ENCODE data around the gene TRIM46. TPM values are rescaled to one million over a fixed set of nuclear protein-coding genes. Genes with fewer than 3 reads are reported as not detected.
A peak's percentile ranks its signal among the peaks of the same experiment; 100 is the strongest.

TRIM46 gene
- total RNA-seq, 1 donor from 2014 or later = 0.43 TPM

DNA sequence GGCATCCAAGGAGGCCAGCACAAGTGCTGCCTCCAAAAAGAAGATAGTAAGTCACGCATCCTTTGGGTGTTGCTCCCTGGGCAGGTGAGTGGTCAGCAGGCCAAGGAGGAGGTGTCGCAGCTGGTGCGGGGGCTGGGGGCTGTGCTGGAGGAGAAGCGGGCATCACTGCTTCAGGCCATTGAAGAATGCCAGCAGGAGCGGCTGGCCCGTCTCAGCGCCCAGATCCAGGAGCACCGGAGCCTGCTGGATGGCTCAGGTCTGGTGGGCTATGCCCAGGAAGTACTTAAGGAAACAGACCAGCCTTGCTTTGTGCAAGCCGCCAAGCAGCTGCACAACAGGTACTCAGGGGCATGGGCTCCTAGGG, 4.3 kb downstream of the TRIM46 start:
- intact Hi-C loops (cut with DNase I) = no loop called here
- H3K4me3 ChIP-seq = peak overlapping the region; percentile 25
- DNase-seq = peak; percentile 66
- no peak for ATAC-seq
- H3K4me1 ChIP-seq = peaks cover 14% of the 10 kb centered on the region
- H3K27me3 ChIP-seq = no peaks in the 10 kb centered on the region
- H3K9me3 ChIP-seq = no peaks in the 10 kb centered on the region
- no peak for TF ChIP-seq CTCF (IDR thresholded peaks at IDR 0.05)
- H3K27ac ChIP-seq = peak overlapping the region; percentile 4
- H3K36me3 ChIP-seq = no peaks in the 10 kb centered on the region

DNA sequence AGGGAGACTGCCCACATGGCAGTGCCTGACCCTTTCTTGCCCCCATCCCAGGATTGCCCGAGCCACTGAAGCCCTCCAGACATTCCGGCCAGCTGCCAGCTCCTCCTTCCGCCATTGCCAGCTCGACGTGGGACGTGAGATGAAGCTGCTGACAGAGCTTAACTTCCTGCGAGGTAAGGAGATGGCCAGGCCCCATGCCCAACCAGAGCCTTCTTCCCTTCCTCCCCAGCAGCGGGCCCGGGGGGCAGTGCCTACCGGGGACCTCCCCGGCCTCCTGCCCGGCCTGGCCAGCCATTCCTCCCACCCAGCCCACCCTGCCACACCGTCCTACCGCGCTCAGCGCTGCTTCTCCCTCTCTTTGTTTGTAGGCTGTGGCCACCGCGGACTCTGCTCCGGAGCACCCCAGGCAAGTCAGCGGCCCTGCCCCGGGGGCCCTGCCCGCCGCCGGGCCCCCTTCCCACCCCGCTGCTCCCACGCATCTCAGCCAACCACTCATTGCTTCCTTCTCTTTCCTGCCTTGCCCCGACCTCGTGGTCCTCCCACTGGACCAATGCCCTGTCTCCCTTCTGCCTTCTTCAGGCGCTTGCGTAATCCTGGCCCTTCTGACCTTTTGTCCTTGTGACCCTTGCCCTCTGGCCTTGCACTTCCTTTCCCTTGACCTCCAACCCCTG, 4.9 kb downstream of the TRIM46 start:
- no peak for TF ChIP-seq CTCF (IDR thresholded peaks at IDR 0.05)
- Histone ChIP-seq H3K27me3 (no peaks in the 10 kb centered on the region), H3K9me3 (no peaks in the 10 kb centered on the region), H3K4me3 (peak overlapping the region; percentile 25), H3K27ac (peak overlapping the region; percentile 4), H3K36me3 (no peaks in the 10 kb centered on the region), H3K4me1 (peaks cover 12% of the 10 kb centered on the region)
- ATAC-seq (peak; percentile 29), DNase-seq (peak; percentile 79)
- intact Hi-C loops (cut with DNase I) = no loop called here

DNA sequence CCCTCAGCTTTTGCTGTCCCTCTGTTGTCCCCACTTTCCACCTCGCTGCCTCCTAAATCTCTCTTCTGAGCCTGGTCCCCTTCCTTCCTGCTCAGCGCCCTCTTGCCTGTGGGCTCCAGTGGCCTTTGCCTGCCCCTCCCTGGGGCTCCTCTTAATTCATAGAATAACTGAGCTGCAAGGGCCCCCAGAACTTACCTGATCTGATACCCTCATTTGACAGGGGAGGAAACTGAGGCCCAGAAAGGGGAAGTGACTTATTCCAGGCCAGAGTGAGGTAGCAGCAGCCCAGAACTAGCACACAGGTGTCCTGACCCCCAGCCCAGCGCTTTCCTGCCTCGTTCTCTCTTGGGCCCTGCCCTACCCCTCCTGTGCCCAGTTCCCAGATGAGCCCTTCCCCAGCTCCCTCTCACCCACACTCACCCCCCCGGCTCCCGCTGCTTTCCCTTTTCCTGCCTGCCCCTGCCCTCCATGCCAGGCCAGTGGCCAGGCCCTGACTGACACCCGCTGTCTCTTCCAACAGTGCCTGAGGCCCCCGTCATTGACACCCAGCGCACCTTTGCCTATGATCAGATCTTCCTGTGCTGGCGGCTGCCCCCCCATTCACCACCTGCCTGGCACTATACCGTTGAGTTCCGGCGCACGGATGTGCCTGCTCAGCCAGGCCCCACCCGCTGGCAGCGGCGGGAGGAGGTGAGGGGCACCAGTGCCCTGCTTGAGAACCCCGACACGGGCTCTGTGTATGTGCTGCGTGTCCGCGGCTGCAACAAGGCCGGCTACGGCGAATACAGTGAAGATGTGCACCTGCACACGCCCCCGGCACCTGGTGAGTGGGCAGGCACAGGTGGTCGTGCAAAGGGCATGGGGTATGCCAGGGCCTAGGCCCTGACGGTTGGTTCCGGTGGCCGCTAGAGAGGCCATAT, 5.7 kb downstream of the TRIM46 start:
- Histone ChIP-seq H3K36me3 (no peaks in the 10 kb centered on the region), H3K4me1 (peaks cover 12% of the 10 kb centered on the region), H3K27me3 (no peaks in the 10 kb centered on the region), H3K4me3 (no peak overlapping the region), H3K27ac (peak overlapping the region; percentile 4), H3K9me3 (no peaks in the 10 kb centered on the region)
- no peak for TF ChIP-seq CTCF (IDR thresholded peaks at IDR 0.05)
- ATAC-seq (no peak), DNase-seq (peak; percentile 68)
- intact Hi-C loops (cut with DNase I) = no loop called here

DNA sequence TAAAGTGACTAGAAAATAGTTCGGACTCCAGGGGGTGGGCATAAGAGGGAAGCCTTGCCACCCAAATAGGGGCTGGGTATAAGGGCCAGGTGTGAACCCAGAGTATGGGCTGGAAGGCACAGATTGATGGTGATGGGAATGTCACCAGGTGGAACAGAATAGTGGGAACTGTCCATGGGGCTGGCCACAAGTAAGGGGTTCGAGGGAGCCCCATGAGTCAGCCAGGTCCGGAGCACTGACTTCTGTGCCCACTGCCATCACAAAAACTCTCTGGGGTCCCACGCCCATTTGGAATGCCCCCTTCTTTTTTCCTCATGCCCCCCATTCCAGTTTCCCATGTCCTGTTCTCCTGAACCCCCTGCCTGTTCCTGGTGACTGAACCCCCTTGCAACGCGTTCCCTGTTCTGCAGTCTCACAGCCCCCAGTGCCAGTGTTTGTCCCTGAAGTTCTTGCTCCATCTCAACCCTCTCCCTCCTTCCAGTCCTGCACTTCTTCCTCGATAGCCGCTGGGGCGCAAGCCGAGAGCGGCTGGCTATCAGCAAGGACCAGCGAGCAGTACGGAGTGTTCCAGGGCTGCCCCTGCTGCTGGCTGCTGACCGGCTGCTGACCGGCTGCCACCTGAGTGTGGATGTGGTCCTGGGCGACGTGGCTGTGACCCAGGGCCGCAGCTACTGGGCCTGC, 7.9 kb downstream of the TRIM46 start:
- Histone ChIP-seq H3K4me1 (peaks cover 20% of the 10 kb centered on the region), H3K36me3 (no peaks in the 10 kb centered on the region), H3K9me3 (no peaks in the 10 kb centered on the region), H3K27ac (no peak overlapping the region), H3K4me3 (no peak overlapping the region), H3K27me3 (no peaks in the 10 kb centered on the region)
- no peak for TF ChIP-seq CTCF (IDR thresholded peaks at IDR 0.05)
- DNase-seq = no peak
- no peak for ATAC-seq
- intact Hi-C loops (cut with DNase I) = no loop called here

GRCh38 chr1:155182052-155182550, 8.5 kb downstream of the TRIM46 start:
- Histone ChIP-seq H3K36me3 (no peaks in the 10 kb centered on the region), H3K27me3 (no peaks in the 10 kb centered on the region), H3K4me3 (no peak overlapping the region), H3K27ac (no peak overlapping the region), H3K9me3 (no peaks in the 10 kb centered on the region), H3K4me1 (peaks cover 15% of the 10 kb centered on the region)
- intact Hi-C loops (cut with DNase I) = no loop called here
- TF ChIP-seq CTCF (IDR thresholded peaks at IDR 0.05) = no peak
- no peak for DNase-seq
- ATAC-seq = no peak

Data from upper lobe of right lung (tissue), 1 donor.